GM19372 (cell line): ENCODE measurements around the gene TXNDC2.
"Not testable (repeated sequence)": the region's sequence is repeated elsewhere in the genome, so short reads cannot be mapped to it uniquely, and the experiment has no call there.

Experiments used
- ATAC-seq: cut with Tn5 transposase; IDR thresholded peaks from one replicate; pipeline ENCODE4 v1.9.1; 2021; ENCODE audit warnings: mild to moderate bottlenecking, low read depth, moderate library complexity; ENCODE audit not compliant: unreplicated experiment

TXNDC2 gene

DNA sequence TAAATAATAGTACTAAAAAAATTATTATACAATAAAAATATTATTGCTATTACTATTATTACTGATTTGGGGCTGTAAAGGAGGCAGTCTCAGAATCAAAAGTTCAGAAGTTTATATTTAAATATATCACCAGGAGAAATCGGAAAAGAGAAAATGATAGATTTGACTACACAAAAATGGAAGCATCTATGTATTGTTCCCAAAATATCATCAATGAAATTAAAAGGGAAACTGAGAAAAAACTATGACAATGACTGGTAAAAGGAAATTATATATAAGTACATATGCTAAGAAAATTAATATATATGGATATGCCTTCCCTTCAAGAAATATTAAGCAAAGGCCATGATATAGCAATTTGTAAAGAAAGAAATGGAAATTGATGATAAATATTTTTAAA lies 7.7 kb upstream of the TXNDC2 start:
- ATAC-seq: no peak

DNA sequence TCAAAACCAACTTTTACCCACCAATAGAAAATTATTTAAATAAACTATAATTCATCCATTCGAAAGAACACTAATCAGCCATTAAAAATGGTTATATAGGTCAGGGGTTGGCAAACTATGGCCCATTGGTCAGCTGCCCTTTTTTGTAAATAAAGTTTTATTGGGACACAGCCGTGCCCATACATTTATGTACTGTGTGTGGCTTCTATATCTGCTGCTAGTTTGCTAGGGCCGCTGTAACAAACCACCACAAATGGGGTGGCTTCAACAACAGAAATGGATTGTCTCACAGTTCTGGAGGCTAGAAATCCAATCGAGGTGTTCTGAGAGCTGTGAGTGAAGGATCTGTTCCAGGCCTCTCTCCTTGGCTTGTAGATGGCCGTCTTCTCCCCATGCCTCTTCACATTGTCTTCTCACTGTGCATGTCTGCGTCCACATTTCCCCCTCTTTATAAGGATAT lies 7.0 kb upstream of the TXNDC2 start:
- ATAC-seq: no peak

DNA sequence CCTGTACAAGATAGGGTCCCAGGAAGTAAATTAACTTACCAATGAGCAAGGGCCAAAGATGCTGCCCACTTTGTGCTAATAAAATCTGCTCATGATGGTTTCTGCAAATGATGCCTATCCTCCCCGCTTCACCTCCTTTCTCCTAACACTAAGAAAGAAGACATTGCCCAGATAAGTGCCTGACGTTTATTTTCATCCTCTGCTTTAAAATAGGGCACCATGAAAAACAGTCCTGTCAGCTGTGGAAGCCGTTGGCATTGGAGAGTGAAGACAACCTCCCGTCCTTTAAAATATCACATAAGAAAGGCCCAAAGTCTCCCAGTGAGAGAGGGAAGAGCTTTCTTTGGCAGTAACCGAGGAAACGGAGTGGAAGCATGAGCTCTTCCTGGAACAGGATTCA lies 1.7 kb upstream of the TXNDC2 start:
- ATAC-seq: no peak

DNA sequence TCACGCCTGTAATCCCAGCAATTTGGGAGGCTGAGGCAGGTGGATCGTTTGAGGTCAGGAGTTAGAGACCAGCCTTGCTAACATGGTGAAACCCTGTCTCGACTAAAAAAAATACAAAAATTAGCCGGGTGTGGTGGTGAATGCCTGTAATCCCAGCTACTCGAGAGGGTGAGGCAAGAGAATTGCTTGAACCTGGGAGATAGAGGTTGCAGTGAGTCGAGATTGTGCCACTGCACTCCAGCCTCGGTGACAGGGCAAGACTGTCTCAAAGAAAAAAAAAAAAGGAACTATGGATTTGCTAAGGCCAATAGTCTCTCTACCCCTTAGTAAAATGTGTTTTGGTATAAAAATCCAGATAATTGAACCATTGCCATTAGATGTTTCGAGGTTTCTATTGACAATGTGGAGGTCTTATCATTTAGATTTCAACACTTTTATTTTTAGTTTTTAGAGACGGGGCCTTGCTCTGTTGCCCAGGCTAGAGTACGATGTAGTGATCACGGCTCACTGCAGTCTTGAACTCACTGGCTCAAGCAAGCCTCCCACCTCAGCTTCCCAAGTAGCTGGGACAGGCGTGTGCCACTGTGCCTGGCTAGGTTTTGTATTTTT lies 1.1 kb upstream of the TXNDC2 start:
- ATAC-seq: no peak

DNA sequence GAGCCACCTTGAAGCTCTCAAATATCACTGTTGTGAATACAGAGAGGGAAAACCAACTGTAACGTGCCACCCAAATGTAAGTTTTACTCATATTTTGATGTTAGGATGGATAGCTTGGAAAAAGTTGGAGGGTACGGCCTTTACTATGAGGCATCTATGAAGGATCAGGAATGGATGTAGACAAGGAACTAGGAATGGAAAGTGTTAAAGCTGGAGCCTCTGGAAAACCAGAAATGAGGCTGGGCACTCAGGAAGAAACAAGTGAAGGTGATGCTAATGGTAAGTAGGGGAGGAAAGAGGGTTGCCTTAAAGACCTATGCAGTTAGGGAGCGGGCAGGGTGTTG lies 204 bp downstream of the TXNDC2 start:
- ATAC-seq: no peak

DNA sequence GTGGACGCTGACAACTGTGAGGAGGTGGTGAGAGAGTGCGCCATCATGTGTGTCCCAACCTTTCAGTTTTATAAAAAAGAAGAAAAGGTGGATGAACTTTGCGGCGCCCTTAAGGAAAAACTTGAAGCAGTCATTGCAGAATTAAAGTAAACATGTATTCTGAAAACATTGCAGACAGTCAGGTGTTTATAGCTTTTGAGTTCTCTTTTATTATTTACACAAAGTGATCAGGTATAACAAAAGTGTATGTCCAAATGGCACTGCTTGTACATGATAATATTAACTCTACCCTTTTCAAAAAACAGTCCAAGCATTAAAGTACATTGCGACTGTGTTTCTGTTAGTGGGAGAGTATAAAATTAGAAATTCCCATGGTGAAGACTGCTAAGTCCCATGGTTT lies 2.2 kb downstream of the TXNDC2 start:
- ATAC-seq: no peak

DNA sequence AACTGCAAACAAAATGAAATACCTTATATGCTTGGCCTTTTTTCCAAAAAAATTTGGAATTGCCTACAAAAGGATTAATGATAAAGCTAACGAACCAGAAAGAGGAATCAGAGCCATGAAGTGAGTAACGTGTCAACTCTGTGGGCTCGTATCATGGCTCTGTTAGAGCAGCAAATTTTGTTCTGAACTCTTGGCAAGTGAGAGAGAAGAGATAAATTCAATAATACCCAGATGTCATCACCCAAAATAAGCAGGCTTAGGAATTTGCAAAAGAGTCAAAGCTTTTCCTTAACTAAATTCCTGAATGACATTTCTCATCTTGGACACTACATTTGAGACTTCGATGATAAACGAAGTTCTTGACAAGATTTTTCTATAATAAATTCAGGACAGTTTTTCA lies 4.4 kb downstream of the TXNDC2 start:
- no peak for ATAC-seq

DNA sequence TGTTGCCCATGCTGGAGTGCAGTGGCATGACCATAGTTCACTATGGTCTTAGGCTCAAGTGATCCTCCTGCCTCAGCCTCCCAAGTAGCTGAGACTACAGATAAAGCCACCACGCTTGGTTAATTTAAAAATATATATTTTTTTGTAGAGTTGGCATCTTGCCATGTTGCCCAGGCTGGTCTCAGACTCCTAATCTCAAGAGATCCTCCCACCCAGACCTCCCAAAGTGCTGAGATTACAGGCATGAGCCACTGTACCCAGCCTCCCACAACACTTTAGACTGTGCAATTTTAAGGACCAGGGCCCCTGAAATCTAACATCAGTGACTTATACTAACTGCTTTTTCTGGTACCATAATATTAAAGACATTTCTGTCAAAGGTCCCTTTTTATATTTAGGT lies 5.2 kb downstream of the TXNDC2 start:
- ATAC-seq: no peak

DNA sequence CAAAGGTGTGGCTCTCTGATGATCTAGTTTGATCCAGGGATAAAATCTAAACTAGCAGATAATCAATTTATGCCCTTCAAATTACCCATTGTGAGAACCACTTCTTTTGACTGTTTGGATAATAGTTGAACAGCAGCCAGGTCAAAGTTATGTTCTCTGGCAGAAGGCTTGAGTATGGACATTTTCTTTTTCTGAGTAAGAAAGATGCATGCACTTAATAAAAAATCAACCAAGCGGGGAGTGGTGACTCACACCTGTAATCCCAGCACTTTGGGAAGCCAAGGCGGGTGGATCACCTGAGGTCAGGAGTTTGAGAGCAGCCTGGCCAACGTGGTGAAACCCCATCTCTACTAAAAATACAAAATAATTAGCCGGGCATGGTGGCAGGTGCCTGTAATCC lies 5.7 kb downstream of the TXNDC2 start:
- ATAC-seq: not testable (repeated sequence)

DNA sequence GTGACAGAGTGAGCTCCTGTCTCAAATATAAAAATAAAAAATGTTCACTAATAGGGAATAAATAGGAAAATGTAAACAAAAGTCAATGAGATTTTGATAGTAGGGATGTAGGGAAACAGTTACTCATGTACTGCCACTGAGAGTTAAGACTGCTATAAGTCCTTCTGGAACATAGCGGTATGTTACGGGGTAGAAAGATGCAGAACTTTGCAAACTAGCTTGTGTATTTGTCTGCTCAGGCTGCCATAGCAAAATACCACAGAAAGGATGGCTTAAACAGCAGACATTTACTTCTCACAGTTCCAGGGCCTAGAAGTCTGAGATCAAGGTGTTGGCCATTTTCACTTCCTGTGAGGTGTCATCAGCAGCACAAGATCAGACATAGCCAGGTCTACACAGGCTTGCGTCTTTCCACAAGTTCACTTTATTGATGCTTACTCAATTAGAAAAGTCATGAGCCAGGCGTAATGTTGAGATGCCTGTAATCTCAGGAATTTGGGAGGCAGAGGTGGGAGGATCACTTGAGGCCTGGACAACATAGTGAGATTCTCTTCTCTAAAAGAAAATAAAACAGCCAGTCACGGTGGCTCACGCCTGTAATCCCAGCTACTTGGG lies 8.8 kb downstream of the TXNDC2 start:
- ATAC-seq: no peak

DNA sequence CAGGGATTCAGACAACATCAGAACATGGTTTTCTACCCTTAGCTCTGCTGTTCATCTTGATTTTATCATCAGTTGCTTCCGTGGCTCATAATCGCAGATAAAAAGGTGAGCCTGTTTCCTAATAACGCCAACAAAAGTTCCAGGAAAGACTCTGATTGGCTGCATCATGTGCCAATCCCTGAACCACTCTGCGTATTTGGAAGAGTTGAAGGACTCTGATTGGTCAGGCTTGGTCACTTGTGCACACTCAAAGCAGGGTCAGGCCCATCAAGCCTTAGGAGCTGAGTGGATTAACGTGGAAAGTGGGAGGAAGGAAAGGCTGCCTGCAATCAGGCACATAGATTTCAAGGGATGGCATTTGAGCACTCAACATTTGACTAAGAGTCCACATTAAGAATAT lies 11.4 kb downstream of the TXNDC2 start:
- ATAC-seq: no peak

DNA sequence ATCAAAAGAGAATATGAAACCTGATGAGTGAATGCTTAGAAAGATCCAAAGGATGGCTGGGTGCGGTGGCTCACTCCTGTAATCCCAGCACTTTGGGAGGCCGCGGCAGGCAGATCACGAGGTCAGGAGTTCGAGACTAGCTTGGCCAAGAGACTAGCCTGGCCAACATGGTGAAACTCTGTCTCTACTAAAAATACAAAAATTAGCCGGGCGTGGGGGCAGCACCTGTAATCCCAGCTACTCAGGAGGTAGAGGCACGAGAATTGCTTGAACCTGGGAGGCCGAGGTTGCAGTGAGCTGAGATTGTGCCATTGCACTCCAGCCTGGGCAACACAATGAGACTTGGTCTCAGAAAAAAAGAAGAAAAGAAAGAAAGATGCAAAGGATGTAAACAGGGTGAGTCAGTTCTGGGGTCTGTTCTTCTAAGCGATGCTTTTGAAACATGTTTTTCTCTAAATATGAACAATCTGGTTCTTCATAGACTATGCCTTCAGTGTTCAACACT lies 12.1 kb downstream of the TXNDC2 start:
- ATAC-seq: not testable (repeated sequence)

DNA sequence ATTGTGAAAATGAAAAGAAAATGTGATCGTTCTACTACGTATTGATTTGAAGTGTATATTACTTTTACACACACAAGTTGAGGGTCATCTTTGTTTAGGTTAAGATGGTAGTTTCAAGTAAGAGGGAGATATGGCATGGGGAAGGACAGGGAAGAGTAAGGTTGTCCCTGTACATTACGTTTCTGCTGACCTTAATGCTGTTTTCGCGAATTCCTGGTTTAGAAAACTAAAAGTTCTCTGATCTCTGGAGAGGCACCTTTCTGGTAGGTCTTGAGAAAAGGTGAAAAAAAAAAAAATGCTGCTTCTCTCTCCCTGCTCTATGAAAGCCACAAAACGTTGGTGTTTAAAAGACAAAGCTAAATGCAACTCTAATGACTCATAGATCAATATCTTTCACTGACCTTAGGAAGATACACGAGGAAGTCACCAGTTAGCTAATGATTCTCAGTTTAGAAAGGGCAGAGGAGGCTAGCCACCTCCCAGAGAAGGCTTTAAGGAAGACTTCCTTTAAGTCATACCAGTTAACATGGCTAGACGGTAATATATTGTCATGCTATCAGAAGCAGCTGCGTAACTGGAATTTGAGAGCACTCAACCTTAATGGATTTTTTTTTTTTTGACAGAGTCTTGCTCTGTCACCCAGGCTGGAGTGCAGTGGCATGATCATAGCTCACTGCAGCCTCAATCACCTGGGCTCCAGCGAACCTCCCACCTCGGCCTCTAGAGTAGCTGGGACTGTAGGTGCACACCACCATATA lies 13.2 kb downstream of the TXNDC2 start:
- ATAC-seq: no peak

DNA sequence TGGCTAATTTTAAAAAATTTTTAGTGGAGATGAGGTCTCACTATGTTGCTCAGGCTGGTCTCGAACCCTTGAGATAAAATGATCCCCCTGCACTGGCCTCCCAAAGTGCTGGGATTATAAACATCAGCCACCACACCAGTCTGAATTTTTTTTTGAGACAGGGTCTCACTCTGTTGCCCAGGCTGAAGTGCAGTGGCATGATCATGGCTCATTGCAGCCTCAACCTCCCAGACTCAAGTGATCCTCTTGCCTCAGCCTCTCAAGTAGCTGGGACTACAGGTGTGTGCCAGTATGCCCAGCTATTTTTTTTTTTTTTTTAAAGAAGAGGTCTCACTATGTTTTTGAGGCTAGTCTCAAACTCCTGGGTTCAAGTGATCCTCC lies 13.8 kb downstream of the TXNDC2 start:
- ATAC-seq: not testable (repeated sequence)

DNA sequence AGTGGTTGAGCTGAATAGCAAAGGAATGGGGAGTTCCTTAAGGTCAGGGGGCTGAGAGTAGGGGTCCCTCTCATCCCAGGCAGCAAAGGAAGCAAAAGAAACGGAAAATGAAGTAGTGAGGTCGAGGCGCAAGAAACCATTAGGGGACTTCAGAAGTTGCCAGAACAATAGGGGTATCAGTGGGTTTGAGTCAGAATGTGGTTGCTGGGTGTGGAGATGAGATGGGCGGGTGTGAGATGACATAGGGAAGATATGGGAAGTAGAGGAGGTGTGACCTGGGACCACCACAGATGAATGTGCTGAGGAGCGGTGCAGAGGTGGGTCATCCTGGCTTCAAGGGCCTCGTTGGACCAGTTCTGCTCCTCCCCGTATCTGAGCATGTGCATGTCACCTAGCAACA lies 14.9 kb downstream of the TXNDC2 start:
- no peak for ATAC-seq

DNA sequence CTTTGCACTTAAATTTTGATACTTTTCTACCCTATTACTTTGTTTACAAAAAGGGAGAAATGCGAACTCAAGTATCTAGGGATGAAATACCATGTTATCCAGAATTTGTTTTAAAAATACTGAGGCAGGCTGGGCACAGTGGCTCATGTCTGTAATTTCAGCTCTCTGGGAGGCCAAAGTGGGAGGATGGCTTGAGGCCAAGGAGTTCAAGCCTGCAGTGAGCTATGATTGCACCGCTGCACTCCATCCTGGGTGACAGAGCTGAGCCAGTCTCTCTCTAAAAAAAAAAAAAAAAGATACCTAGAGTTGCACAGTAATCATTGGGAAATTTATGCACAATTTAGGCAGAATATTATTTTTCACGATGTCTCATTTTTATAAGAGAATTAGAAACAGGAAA lies 15.6 kb downstream of the TXNDC2 start:
- ATAC-seq: no peak

DNA sequence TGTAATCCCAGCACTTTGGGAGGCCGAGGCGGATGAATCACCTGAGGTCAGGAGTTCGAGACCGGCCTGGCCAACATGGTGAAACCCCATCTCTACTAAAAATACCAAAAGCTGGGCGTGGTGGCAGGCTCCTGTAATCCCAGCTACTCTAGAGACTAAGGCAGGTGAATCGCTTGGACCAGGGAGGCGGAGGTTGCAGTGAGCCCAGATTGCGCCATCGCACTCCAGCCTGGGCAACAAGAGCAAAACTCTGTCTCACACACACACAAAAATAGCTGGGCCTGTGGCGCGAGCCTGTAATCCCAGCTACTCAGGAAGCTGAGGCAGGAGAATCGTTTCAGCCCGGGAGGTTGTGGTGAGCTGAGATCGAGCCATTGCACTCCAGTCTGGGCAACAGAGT lies 16.5 kb downstream of the TXNDC2 start:
- not testable (repeated sequence) for ATAC-seq

DNA sequence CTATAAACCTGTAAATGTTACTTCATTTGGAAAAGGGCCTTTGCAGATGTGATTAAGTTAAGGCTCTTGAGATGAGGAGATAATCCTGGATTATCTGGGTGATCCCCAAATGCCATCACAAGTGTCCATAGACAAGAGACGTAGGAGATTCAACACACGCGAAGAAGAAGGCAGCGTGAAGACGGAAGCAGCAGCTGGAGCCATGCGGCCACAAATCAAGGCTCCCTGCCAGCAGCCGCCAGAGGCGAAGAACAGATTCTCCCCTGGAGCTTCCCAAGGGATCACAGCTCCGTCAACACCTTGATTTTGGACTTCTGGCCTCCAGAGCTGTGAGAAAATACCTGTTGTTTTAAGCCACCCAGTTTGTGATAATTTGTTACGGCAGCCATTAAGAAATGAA lies 17.1 kb downstream of the TXNDC2 start:
- ATAC-seq: no peak

DNA sequence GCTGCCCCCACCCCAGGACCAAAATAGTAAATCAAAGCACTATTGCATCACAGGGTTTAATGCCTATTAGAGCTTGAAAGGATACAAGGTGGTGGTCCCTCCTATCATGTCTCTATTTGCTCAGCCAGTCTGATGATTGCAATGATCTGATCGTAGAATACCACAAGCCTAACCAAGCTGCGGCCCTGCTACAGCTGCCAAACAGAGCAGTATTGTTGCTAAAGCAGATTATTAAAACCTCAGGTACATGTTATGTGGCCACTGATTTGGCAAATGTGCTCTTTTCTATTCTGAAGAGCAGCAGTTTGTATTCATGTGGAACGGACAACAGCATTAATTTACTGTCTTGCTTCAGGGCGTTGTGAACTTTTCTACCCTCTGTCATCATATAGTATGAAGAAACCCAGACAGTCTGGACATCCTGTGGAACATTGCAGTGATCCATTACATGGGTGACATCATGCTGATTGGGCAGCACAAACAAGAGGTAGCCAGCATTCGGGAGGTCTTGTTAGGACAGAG lies 19.7 kb downstream of the TXNDC2 start:
- no peak for ATAC-seq

DNA sequence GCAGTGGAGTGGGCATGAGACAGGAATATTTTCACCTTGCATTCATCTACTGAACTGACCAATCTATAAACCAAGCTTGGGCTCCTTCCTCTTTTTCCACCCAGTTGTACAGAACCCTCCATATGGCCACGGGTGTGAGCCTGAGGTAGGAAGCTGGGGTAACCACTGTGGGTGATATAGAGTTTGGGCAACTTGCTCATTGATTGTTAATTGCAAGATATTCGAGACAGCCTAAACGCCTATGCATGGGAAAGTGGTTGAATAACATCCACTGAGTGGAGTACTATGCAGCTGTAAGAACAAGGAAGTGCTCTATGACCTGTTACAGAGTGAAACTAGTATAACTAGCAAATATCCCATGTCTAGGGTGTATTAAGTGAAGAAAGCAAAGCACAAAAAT lies 20.7 kb downstream of the TXNDC2 start:
- no peak for ATAC-seq

DNA sequence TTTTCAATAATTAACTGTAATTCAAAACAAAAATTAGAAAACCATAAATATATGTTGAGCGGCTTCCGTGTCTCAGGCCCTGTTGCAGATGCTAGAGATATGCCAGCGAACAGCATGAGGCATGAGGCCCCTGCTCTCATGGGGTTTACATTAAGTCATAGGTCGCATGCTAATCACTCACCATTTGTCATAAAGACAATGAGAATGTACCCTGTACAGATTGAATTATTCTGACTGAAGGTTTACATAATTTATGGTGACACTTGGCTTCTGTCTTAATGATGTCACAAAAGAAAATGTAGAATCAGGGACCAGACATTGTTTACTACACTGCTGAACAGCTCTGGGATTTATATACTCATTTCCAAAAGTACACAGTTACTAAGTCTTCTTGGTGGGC lies 22.1 kb downstream of the TXNDC2 start:
- no peak for ATAC-seq

DNA sequence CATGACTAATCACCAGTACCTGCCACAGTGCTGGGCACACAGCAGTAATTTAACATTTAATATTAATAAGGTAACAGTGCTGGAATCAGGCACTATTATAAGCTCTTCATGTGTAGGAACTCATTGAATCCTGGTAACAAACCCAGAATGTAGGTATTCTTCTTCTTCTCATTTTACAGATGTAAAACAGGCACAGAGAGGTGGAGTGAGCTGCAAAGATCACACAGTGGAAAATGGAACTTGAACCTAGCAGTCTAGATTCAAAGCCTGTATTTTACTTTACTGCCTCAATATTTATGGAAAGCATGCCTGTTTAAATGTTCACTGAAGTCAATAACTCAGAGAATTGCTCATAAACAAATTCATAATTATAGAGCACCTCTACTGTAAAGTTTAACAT lies 24.3 kb downstream of the TXNDC2 start:
- ATAC-seq: no peak
